WTC11 (cell line): ENCODE results near the gene SUSD1. TPM values are rescaled to one million over a fixed set of nuclear protein-coding genes. Genes with fewer than 3 reads are reported as not detected.
A peak's percentile ranks its signal among the peaks of the same experiment; 100 is the strongest.

Source experiments
- ATAC-seq: fragments of 200-7000 bp; cut with Tn5 transposase; 2 replicates; pipeline ENCODE4 v1.10.0; 2021; ENCODE audit warnings: mild to moderate bottlenecking, moderate library complexity
- CTCF ChIA-PET: fragments of 300-600 bp; sonication (Branson Sonifier 250); formaldehyde crosslinking; loops from one replicate; lab custom pipeline; 2021; ENCODE audit warnings: antibody characterized with exemption; lab: Charles Lee
- POLR2A ChIA-PET: fragments of 350-600 bp; sonication (Branson Sonifier 250); formaldehyde crosslinking; loops from one replicate; lab custom pipeline; 2021; ENCODE audit warnings: antibody characterized with exemption; lab: Charles Lee
- DNase-seq: peaks from one replicate; pipeline ENCODE4 v3.0.0; 2021; ENCODE audit warnings: low spot score
- H3K27ac Mint-ChIP-seq: 2 replicates; pipeline ENCODE4 v1.8.0; 2021; ENCODE audit warnings: mixed read lengths
- H3K27me3 Mint-ChIP-seq: 2 replicates; pipeline ENCODE4 v1.8.0; 2021; ENCODE audit warnings: low read depth, mild to moderate bottlenecking, moderate library complexity, mixed read lengths
- H3K36me3 Mint-ChIP-seq: 2 replicates; pipeline ENCODE4 v1.8.0; 2021; ENCODE audit warnings: mixed read lengths
- H3K4me1 Mint-ChIP-seq: 2 replicates; pipeline ENCODE4 v1.8.0; 2022; ENCODE audit warnings: mixed read lengths
- H3K4me3 Mint-ChIP-seq: 2 replicates; pipeline ENCODE4 v1.8.0; 2021; ENCODE audit warnings: mild to moderate bottlenecking, moderate library complexity, mixed read lengths
- H3K9me3 Mint-ChIP-seq: 2 replicates; pipeline ENCODE4 v1.8.0; 2021; ENCODE audit warnings: mixed read lengths
- CBFB ChIP-seq: sonication (generic); formaldehyde crosslinking; IDR thresholded peaks from 2 replicates; pipeline ENCODE4 v1.8.1; 2022; ENCODE audit warnings: mild to moderate bottlenecking, low read depth, missing genetic modification reagents
- CREM ChIP-seq: sonication (generic); formaldehyde crosslinking; IDR thresholded peaks from 2 replicates; pipeline ENCODE4 v1.8.1; 2022; ENCODE audit warnings: mild to moderate bottlenecking, missing genetic modification reagents, moderate library complexity
- GABPB1 ChIP-seq: sonication (generic); formaldehyde crosslinking; IDR thresholded peaks from 2 replicates; pipeline ENCODE4 v1.8.1; 2023; ENCODE audit warnings: mild to moderate bottlenecking, missing genetic modification reagents
- HMGA2 ChIP-seq: fragments of 250-450 bp; sonication (Bioruptor Pico); IDR thresholded peaks from 2 replicates; pipeline ENCODE4 v1.4.0; 2021; ENCODE audit warnings: mild to moderate bottlenecking, moderate library complexity
- JAZF1 ChIP-seq: fragments of 250-450 bp; sonication (Bioruptor Pico); IDR thresholded peaks from 2 replicates; pipeline ENCODE4 v1.9.0; 2021; ENCODE audit warnings: moderate library complexity, mild to moderate bottlenecking, inconsistent platforms
- JUN ChIP-seq: sonication (generic); formaldehyde crosslinking; IDR thresholded peaks from 2 replicates; pipeline ENCODE4 v1.8.0; 2023; ENCODE audit warnings: mild to moderate bottlenecking, missing genetic modification reagents
- NFATC4 ChIP-seq: fragments of 250-450 bp; sonication (Bioruptor Pico); IDR thresholded peaks from 2 replicates; pipeline ENCODE4 v1.9.0; 2021; ENCODE audit warnings: mild to moderate bottlenecking
- RORB ChIP-seq: fragments of 250-450 bp; sonication (Bioruptor Pico); IDR thresholded peaks from 2 replicates; pipeline ENCODE4 v1.9.0; 2021; ENCODE audit warnings: mild to moderate bottlenecking
- SMAD3 ChIP-seq: sonication (generic); formaldehyde crosslinking; IDR thresholded peaks from 2 replicates; pipeline ENCODE4 v1.8.0; 2022; ENCODE audit warnings: missing genetic modification reagents, mild to moderate bottlenecking, borderline replicate concordance
- SMAD4 ChIP-seq: sonication (generic); formaldehyde crosslinking; IDR thresholded peaks from 2 replicates; pipeline ENCODE4 v1.8.0; 2022; ENCODE audit warnings: mild to moderate bottlenecking, missing genetic modification reagents
- SOX15 ChIP-seq: fragments of 250-450 bp; sonication (Bioruptor Pico); IDR thresholded peaks from 2 replicates; pipeline ENCODE4 v1.9.0; 2021; ENCODE audit warnings: mild to moderate bottlenecking
- ZNF219 ChIP-seq: sonication (generic); formaldehyde crosslinking; IDR thresholded peaks from 2 replicates; pipeline ENCODE4 v1.8.0; 2023; ENCODE audit warnings: missing genetic modification reagents, mild to moderate bottlenecking, borderline replicate concordance
- ZNF263 ChIP-seq: sonication (generic); formaldehyde crosslinking; IDR thresholded peaks from 2 replicates; pipeline ENCODE4 v1.8.1; 2022; ENCODE audit warnings: low read depth, mild to moderate bottlenecking, moderate library complexity, missing genetic modification reagents
- ZNF423 ChIP-seq: fragments of 250-450 bp; sonication (Bioruptor Pico); IDR thresholded peaks from 2 replicates; pipeline ENCODE4 v2.1.2; 2022; ENCODE audit warnings: mild to moderate bottlenecking, moderate library complexity
- total RNA-seq: library from RNA; stranded (reverse); gene quantifications from 3 replicates; pipeline ENCODE4 v1.2.3, GENCODE V29; 2021
- TF ChIP-seq, protein P1 (sequence below): sonication (generic); formaldehyde crosslinking; IDR thresholded peaks from 2 replicates; pipeline ENCODE4 v1.8.0; 2022; ENCODE audit warnings: mild to moderate bottlenecking, missing genetic modification reagents
- TF ChIP-seq, protein P2 (sequence below): fragments of 250-450 bp; sonication (Bioruptor Pico); IDR thresholded peaks from 2 replicates; pipeline ENCODE4 v1.9.0; 2021; ENCODE audit warnings: mild to moderate bottlenecking
- TF ChIP-seq, protein P3 (sequence below): fragments of 200-600 bp; IDR thresholded peaks from 2 replicates; pipeline ENCODE4 v1.8.0; 2022; ENCODE audit warnings: antibody characterized with exemption
- TF ChIP-seq, protein P4 (sequence below): sonication (generic); formaldehyde crosslinking; IDR thresholded peaks from 2 replicates; pipeline ENCODE4 v1.8.0; 2023; ENCODE audit warnings: missing genetic modification reagents
- TF ChIP-seq, protein P5 (sequence below): sonication (generic); formaldehyde crosslinking; IDR thresholded peaks from 2 replicates; pipeline ENCODE4 v1.8.0; 2022; ENCODE audit warnings: mild to moderate bottlenecking, missing genetic modification reagents
- TF ChIP-seq, protein P6 (sequence below): sonication (generic); formaldehyde crosslinking; IDR thresholded peaks from 2 replicates; pipeline ENCODE4 v1.8.1; 2022; ENCODE audit warnings: low read depth, mild to moderate bottlenecking, moderate library complexity, missing genetic modification reagents, borderline replicate concordance
- TF ChIP-seq, protein P7 (sequence below): sonication (generic); formaldehyde crosslinking; IDR thresholded peaks from 2 replicates; pipeline ENCODE4 v1.8.1; 2023; ENCODE audit warnings: mild to moderate bottlenecking, missing genetic modification reagents, moderate library complexity
- TF ChIP-seq, protein P8 (sequence below): sonication (generic); formaldehyde crosslinking; IDR thresholded peaks from 2 replicates; pipeline ENCODE4 v1.8.0; 2023; ENCODE audit warnings: missing genetic modification reagents, mild to moderate bottlenecking, borderline replicate concordance

SUSD1 gene
- total RNA-seq, 1 experiment from 2014 or later, result 5.1 TPM

DNA sequence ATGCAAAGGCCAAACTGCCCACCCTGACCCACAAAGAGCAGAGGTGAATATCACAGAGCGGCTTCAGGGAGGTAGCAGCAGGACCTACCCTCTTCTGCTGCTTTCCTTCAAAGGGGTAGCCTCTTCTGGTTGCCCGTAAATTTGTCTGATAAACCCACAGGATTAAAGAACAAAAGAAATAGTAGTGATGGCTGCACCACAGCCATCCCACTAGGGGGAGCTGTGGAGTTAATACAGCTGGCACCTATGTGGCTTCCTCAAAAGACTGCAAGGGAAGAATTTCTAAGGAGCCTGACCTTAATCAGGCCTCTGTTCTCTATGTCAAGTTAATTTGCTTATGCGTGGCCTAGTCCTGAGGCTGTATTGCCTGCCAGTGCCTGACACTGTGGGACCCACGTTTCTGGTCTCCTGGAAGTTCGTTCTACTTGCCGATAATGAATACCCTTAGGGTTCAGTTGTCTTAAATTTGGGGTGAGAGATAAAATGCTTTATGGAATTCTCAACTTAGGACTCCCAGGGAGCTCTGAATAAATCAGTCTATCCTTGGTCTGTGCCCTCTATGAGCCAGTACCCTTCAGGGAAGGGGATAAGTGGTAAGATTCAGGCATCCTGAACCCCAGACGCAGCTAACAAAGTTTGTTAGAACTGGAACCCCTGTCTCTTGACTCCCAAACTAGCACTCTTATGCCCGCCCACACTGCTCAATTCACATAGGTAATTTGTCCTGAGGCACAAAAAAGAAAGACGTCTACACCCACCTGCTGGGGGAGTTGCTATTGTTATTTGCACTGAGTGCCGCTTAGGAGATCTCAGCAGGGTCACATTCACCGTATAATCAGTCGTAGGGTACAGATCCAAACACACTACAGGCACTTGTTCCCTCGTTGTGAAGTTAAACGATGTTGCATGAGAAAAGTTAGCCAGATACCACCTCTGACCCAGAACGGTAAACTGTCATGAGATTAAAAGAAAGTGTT is 77.1 kb downstream of the SUSD1 start (continued):
- TF ChIP-seq, protein P1, sequence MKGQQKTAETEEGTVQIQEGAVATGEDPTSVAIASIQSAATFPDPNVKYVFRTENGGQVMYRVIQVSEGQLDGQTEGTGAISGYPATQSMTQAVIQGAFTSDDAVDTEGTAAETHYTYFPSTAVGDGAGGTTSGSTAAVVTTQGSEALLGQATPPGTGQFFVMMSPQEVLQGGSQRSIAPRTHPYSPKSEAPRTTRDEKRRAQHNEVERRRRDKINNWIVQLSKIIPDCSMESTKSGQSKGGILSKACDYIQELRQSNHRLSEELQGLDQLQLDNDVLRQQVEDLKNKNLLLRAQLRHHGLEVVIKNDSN (CRISPR knock-in tag), result no peak
- TF ChIP-seq, protein P2, sequence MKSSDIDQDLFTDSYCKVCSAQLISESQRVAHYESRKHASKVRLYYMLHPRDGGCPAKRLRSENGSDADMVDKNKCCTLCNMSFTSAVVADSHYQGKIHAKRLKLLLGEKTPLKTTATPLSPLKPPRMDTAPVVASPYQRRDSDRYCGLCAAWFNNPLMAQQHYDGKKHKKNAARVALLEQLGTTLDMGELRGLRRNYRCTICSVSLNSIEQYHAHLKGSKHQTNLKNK (CRISPR knock-in tag), result peak; percentile 86; the same call in 1 of the 2 replicates
- peak; percentile 71; the same call in 1 of the 2 replicates for TF ChIP-seq ZNF423

DNA sequence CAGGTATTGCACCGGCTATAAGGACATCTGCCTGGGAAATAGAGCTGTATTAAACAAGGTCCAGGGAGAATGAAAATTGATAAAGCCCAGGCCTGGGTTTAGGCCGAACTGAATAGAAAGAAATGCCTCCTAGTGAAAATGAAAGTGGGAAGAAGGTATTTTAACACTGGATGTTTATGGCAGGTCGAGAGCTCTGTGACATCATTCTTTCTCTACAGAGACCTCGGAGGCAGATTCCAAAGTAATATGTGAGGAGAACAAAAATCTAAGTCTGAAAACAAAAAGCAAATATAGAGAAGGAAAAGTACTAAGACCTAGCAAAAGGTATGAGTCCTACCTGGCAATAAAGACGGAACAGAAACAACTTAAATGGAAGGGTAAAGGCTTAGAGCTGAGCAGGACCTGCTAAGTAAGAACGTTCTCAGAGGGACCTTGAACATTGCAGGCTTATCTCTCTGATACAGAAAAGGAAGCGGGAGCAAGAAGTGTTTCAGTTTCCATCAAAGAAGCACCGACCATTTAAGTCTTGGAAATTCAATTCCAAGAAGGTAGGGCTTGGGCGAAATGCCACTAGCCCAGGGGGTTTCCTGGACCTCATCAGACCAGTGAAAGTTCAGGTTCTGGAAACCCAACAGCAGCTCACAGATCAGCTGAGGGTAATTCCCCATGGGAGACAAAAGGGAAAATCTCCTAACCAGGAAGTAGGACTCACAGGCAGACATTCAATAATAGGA is 80.0 kb downstream of the SUSD1 start:
- TF ChIP-seq CREM (CRISPR knock-in tag), result no peak
- TF ChIP-seq, protein P3, sequence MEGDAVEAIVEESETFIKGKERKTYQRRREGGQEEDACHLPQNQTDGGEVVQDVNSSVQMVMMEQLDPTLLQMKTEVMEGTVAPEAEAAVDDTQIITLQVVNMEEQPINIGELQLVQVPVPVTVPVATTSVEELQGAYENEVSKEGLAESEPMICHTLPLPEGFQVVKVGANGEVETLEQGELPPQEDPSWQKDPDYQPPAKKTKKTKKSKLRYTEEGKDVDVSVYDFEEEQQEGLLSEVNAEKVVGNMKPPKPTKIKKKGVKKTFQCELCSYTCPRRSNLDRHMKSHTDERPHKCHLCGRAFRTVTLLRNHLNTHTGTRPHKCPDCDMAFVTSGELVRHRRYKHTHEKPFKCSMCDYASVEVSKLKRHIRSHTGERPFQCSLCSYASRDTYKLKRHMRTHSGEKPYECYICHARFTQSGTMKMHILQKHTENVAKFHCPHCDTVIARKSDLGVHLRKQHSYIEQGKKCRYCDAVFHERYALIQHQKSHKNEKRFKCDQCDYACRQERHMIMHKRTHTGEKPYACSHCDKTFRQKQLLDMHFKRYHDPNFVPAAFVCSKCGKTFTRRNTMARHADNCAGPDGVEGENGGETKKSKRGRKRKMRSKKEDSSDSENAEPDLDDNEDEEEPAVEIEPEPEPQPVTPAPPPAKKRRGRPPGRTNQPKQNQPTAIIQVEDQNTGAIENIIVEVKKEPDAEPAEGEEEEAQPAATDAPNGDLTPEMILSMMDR, result no peak
- TF ChIP-seq, protein P4, sequence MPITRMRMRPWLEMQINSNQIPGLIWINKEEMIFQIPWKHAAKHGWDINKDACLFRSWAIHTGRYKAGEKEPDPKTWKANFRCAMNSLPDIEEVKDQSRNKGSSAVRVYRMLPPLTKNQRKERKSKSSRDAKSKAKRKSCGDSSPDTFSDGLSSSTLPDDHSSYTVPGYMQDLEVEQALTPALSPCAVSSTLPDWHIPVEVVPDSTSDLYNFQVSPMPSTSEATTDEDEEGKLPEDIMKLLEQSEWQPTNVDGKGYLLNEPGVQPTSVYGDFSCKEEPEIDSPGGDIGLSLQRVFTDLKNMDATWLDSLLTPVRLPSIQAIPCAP (CRISPR knock-in tag), result no peak
- TF ChIP-seq ZNF219 (CRISPR knock-in tag), result no peak
- TF ChIP-seq CBFB (CRISPR knock-in tag), result no peak
- TF ChIP-seq ZNF263 (CRISPR knock-in tag), result no peak
- no peak for TF ChIP-seq RORB
- no peak for TF ChIP-seq SMAD3 (CRISPR knock-in tag)
- TF ChIP-seq JAZF1, result no peak
- TF ChIP-seq SOX15 (CRISPR knock-in tag), result no peak
- no peak for TF ChIP-seq NFATC4 (CRISPR knock-in tag)
- TF ChIP-seq SMAD4 (CRISPR knock-in tag), result no peak
- no peak for TF ChIP-seq JUN (CRISPR knock-in tag)
- TF ChIP-seq GABPB1, result no peak
- TF ChIP-seq, protein P5, sequence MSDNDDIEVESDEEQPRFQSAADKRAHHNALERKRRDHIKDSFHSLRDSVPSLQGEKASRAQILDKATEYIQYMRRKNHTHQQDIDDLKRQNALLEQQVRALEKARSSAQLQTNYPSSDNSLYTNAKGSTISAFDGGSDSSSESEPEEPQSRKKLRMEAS (CRISPR knock-in tag), result no peak
- TF ChIP-seq, protein P6, sequence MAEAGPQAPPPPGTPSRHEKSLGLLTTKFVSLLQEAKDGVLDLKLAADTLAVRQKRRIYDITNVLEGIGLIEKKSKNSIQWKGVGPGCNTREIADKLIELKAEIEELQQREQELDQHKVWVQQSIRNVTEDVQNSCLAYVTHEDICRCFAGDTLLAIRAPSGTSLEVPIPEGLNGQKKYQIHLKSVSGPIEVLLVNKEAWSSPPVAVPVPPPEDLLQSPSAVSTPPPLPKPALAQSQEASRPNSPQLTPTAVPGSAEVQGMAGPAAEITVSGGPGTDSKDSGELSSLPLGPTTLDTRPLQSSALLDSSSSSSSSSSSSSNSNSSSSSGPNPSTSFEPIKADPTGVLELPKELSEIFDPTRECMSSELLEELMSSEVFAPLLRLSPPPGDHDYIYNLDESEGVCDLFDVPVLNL (CRISPR knock-in tag), result no peak
- TF ChIP-seq, protein P7, sequence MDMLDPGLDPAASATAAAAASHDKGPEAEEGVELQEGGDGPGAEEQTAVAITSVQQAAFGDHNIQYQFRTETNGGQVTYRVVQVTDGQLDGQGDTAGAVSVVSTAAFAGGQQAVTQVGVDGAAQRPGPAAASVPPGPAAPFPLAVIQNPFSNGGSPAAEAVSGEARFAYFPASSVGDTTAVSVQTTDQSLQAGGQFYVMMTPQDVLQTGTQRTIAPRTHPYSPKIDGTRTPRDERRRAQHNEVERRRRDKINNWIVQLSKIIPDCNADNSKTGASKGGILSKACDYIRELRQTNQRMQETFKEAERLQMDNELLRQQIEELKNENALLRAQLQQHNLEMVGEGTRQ (CRISPR knock-in tag), result no peak
- TF ChIP-seq, protein P8, sequence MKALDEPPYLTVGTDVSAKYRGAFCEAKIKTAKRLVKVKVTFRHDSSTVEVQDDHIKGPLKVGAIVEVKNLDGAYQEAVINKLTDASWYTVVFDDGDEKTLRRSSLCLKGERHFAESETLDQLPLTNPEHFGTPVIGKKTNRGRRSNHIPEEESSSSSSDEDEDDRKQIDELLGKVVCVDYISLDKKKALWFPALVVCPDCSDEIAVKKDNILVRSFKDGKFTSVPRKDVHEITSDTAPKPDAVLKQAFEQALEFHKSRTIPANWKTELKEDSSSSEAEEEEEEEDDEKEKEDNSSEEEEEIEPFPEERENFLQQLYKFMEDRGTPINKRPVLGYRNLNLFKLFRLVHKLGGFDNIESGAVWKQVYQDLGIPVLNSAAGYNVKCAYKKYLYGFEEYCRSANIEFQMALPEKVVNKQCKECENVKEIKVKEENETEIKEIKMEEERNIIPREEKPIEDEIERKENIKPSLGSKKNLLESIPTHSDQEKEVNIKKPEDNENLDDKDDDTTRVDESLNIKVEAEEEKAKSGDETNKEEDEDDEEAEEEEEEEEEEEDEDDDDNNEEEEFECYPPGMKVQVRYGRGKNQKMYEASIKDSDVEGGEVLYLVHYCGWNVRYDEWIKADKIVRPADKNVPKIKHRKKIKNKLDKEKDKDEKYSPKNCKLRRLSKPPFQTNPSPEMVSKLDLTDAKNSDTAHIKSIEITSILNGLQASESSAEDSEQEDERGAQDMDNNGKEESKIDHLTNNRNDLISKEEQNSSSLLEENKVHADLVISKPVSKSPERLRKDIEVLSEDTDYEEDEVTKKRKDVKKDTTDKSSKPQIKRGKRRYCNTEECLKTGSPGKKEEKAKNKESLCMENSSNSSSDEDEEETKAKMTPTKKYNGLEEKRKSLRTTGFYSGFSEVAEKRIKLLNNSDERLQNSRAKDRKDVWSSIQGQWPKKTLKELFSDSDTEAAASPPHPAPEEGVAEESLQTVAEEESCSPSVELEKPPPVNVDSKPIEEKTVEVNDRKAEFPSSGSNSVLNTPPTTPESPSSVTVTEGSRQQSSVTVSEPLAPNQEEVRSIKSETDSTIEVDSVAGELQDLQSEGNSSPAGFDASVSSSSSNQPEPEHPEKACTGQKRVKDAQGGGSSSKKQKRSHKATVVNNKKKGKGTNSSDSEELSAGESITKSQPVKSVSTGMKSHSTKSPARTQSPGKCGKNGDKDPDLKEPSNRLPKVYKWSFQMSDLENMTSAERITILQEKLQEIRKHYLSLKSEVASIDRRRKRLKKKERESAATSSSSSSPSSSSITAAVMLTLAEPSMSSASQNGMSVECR (CRISPR knock-in tag), result no peak
- TF ChIP-seq HMGA2 (CRISPR knock-in tag), result no peak
- H3K9me3 Mint-ChIP-seq, result peaks cover 3% of the 10 kb centered on the region; the same call in 1 of the 2 replicates
- H3K27me3 Mint-ChIP-seq, result peaks cover 5% of the 10 kb centered on the region
- ChIA-PET CTCF (interaction anchor here (0.9 kb wide), 1 partner anchor 272 kb away, joined by 3 read pairs; no protein-coding TSS in a partner anchor), POLR2A (no interaction called here)
- DNase-seq (no peak), ATAC-seq (no peak)
- no peak overlapping the region for H3K4me3 Mint-ChIP-seq
- peaks cover 31% of the 10 kb centered on the region for H3K4me1 Mint-ChIP-seq
- H3K27ac Mint-ChIP-seq, result no peak overlapping the region
- peaks cover 6% of the 10 kb centered on the region; the same call in 1 of the 2 replicates for H3K36me3 Mint-ChIP-seq
